HG03108 (cell line): ENCODE data around the gene GCNA.

Experiments used
- ATAC-seq: cut with Tn5 transposase; IDR thresholded peaks from one replicate; pipeline ENCODE4 v1.9.1; 2021; ENCODE audit warnings: moderate library complexity; ENCODE audit not compliant: unreplicated experiment

The GCNA gene

GRCh38 chrX:71578253-71579135 lies at the start of gene GCNA:
TSS of gene GCNA (plus strand) at chrX:71578437. CDS start at chrX:71580822, 2,385 bp downstream.
- ATAC-seq, result no peak

GRCh38 chrX:71532078-71532752 lies 46.0 kb upstream of the GCNA start:
- peak; percentile 5 for ATAC-seq

- ATAC-seq, result peak; percentile 74
Measured at GRCh38 chrX:71532753-71533425, 45.3 kb upstream of the GCNA start, which contains the start of gene OGT. TSS of gene OGT (plus strand) at chrX:71533104. CDS start at chrX:71533300, 196 bp downstream.

- no peak for ATAC-seq
Measured at GRCh38 chrX:71533516-71533850, 44.8 kb upstream of the GCNA start.

- no peak for ATAC-seq
Measured at GRCh38 chrX:71533851-71534561, 44.2 kb upstream of the GCNA start.

GRCh38 chrX:71534773-71535544 lies 43.3 kb upstream of the GCNA start:
- ATAC-seq, result no peak

GRCh38 chrX:71536285-71536684 lies 42.0 kb upstream of the GCNA start:
- ATAC-seq, result no peak

- ATAC-seq, result no peak
Measured at GRCh38 chrX:71537743-71538142, 40.5 kb upstream of the GCNA start.

- peak; percentile 9 for ATAC-seq
Measured at GRCh38 chrX:71540801-71541200, 37.4 kb upstream of the GCNA start.

- ATAC-seq, result peak; percentile 77
Measured at GRCh38 chrX:71541210-71542022, 36.8 kb upstream of the GCNA start.

- ATAC-seq, result no peak
Measured at GRCh38 chrX:71542411-71542810, 35.8 kb upstream of the GCNA start.

- ATAC-seq, result no peak
Measured at GRCh38 chrX:71542825-71543224, 35.4 kb upstream of the GCNA start.

GRCh38 chrX:71543316-71543715 lies 34.9 kb upstream of the GCNA start:
- no peak for ATAC-seq

GRCh38 chrX:71545364-71545763 lies 32.9 kb upstream of the GCNA start:
- no peak for ATAC-seq

GRCh38 chrX:71546879-71547278 lies 31.4 kb upstream of the GCNA start:
- no peak for ATAC-seq

GRCh38 chrX:71547339-71547738 lies 30.9 kb upstream of the GCNA start:
- no peak for ATAC-seq

- ATAC-seq, result no peak
Measured at GRCh38 chrX:71549986-71550385, 28.3 kb upstream of the GCNA start.

- ATAC-seq, result no peak
Measured at GRCh38 chrX:71550578-71550977, 27.7 kb upstream of the GCNA start.

- ATAC-seq, result no peak
Measured at GRCh38 chrX:71556036-71556435, 22.2 kb upstream of the GCNA start.
